Nasal cavity respiratory epithelium epithelial cell of viscerocranial mucosa (primary cell): ENCODE measurements around the gene CCP110. TPM values are rescaled to one million over a fixed set of nuclear protein-coding genes. Genes with fewer than 3 reads are reported as not detected.

Experiments used
- total RNA-seq: library from RNA; depleted of rRNA; stranded (reverse); fragments of >200 nt; gene quantifications from 2 replicates; pipeline ENCODE4 v1.2.3, GENCODE V29; 2014

Gene CCP110
- total RNA-seq = 9.9 and 12.0 TPM in 2 replicates

DNA sequence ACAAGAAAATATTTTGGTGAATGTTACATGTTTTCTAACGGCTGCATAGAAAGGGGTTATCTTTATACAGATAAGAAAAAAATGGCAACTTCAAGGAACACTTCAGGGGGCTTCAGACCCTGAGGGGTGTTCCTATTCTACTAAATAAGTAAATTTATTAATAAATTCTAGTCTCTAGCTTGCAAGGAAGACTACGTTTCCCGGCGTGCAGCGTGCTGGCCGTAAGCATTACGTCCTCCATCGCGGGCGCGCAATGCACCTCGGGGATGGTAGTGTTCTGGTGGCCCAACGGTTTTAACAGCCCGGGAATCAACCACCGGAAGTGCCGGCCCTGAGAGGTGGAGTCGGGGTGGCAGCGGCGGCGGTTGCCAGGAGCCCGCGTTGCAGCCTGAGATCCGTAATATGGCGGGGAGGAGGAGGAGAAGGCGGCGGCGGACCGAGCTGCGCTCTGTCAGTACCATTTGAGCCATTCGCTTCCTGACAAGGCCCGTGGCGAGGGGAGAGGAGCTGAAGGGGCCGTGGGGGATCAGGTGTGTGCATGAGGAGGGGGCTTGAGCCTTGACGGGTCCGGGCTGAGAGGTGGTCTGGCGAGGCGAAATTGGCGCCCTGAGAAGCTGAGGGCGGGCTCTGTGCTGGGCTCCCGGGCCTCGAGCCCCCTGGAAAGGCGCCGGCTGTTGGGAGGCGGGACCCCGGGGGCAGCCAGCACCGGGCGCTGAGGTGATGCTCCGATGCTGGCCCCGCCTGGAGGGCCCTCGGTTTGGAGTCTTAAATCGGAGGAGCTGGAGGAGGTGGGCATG is at the start of gene CCP110:
CCP110 (plus strand) TSS at position 384 of the 797 bp plus-strand sequence. CDS start 3,940 bp downstream, outside the sequence.

GRCh38 chr16:19521471-19522396 is 2.0 kb upstream of the CCP110 start, which contains the start of gene GDE1:
Gene GDE1 (minus strand): TSS chr16:19522098. CDS start chr16:19521964, 134 bp downstream.

GRCh38 chr16:19555186-19555937 is 31.6 kb downstream of the CCP110 start, which contains the start of gene VPS35L:
Gene VPS35L (plus strand): TSS chr16:19555703. CDS start chr16:19555730, 27 bp downstream.

Other genes starting within 250 kb of the CCP110 start
- not detected in 2 replicates for gene CLEC19A, start 238.2 kb upstream of the CCP110 start, total RNA-seq
- gene TMC5, start 106.1 kb upstream of the CCP110 start, total RNA-seq = 0.34 and 2.3 TPM in 2 replicates
- 104 and 107 TPM in 2 replicates for gene GDE1, start 1.8 kb upstream of the CCP110 start, total RNA-seq
- gene VPS35L, start 31.8 kb downstream of the CCP110 start, total RNA-seq = 8.5 and 25.5 TPM in 2 replicates
- gene KNOP1, start 194.3 kb downstream of the CCP110 start, total RNA-seq = 17.8 and 28.6 TPM in 2 replicates
- 1.7 and 4.7 TPM in 2 replicates for gene IQCK, start 194.3 kb downstream of the CCP110 start, total RNA-seq